Measurements from ENCODE around the gene NIBAN1.

Gene NIBAN1

GRCh38 chr1:184947497-184948256, 26.6 kb downstream of the NIBAN1 start:
- no peak for DNase-seq (ENCODE audit: insufficient read length, low spot score)

GRCh38 chr1:184945678-184946412, 28.5 kb downstream of the NIBAN1 start:
- DNase-seq (ENCODE audit: insufficient read length, low spot score) (no peak), FAIRE-seq (peak; percentile 44)

More at GRCh38 chr1:184947497-184948256, 26.6 kb downstream of the NIBAN1 start:
- FAIRE-seq: no peak

- FAIRE-seq: no peak
- DNase-seq (ENCODE audit: insufficient read length, low spot score): no peak
Observed at GRCh38 chr1:184945029-184945428, 29.3 kb downstream of the NIBAN1 start.

GRCh38 chr1:184943998-184944397, 30.3 kb downstream of the NIBAN1 start:
- no peak for FAIRE-seq

GRCh38 chr1:184941735-184942134, 32.6 kb downstream of the NIBAN1 start:
- DNase-seq (ENCODE audit: insufficient read length, low spot score) (no peak), FAIRE-seq (no peak)

More at GRCh38 chr1:184943998-184944397, 30.3 kb downstream of the NIBAN1 start:
- DNase-seq (ENCODE audit: insufficient read length, low spot score): no peak

- no peak for FAIRE-seq
- DNase-seq (ENCODE audit: insufficient read length, low spot score): no peak
Observed at GRCh38 chr1:184941410-184941733, 32.9 kb downstream of the NIBAN1 start.

- DNase-seq (ENCODE audit: insufficient read length, low spot score) (no peak), FAIRE-seq (no peak)
Observed at GRCh38 chr1:184940694-184941409, 33.5 kb downstream of the NIBAN1 start.

- FAIRE-seq: no peak
- peak; percentile 14 for DNase-seq (ENCODE audit: insufficient read length, low spot score)
Observed at GRCh38 chr1:184940226-184940625, 34.1 kb downstream of the NIBAN1 start.

GRCh38 chr1:184937729-184938128, 36.6 kb downstream of the NIBAN1 start:
- FAIRE-seq: no peak
- no peak for DNase-seq (ENCODE audit: insufficient read length, low spot score)

GRCh38 chr1:184935920-184936798, 38.1 kb downstream of the NIBAN1 start:
- DNase-seq (ENCODE audit: insufficient read length, low spot score) (no peak), FAIRE-seq (no peak)

GRCh38 chr1:184933944-184934343, 40.4 kb downstream of the NIBAN1 start:
- FAIRE-seq: no peak

GRCh38 chr1:184932319-184932718, 42.0 kb downstream of the NIBAN1 start:
- FAIRE-seq (no peak), DNase-seq (ENCODE audit: insufficient read length, low spot score) (no peak)

More at GRCh38 chr1:184933944-184934343, 40.4 kb downstream of the NIBAN1 start:
- DNase-seq (ENCODE audit: insufficient read length, low spot score): no peak

- no peak for FAIRE-seq
- no peak for DNase-seq (ENCODE audit: insufficient read length, low spot score)
Observed at GRCh38 chr1:184931566-184931965, 42.7 kb downstream of the NIBAN1 start.

GRCh38 chr1:184930645-184931044, 43.7 kb downstream of the NIBAN1 start:
- FAIRE-seq: no peak
- DNase-seq (ENCODE audit: insufficient read length, low spot score): no peak

- FAIRE-seq: no peak
- no peak for DNase-seq (ENCODE audit: insufficient read length, low spot score)
Observed at GRCh38 chr1:184930232-184930631, 44.1 kb downstream of the NIBAN1 start.

GRCh38 chr1:184929711-184930202, 44.6 kb downstream of the NIBAN1 start:
- FAIRE-seq (no peak), DNase-seq (ENCODE audit: insufficient read length, low spot score) (no peak)

- DNase-seq (ENCODE audit: insufficient read length, low spot score) (no peak), FAIRE-seq (no peak)
Observed at GRCh38 chr1:184928394-184928793, 45.9 kb downstream of the NIBAN1 start.

Data from HTR-8/SVneo (cell line).